Hepatocyte (in vitro differentiated cells): ENCODE results near the gene KARS1. TPM values are rescaled to one million over a fixed set of nuclear protein-coding genes. Genes with fewer than 3 reads are reported as not detected.

Experiments
- DNase-seq: peaks from one replicate; pipeline ENCODE4 v3.0.0-alpha.2; 2016; ENCODE audit warnings: low spot score
- H2AFZ ChIP-seq: fragments of 200-600 bp; sonication (generic); 2 replicates; pipeline ENCODE4 v1.6.0; 2016; ENCODE audit warnings: antibody characterized with exemption, mild to moderate bottlenecking
- H3K27ac ChIP-seq: fragments of 200-600 bp; sonication (generic); 2 replicates; pipeline ENCODE4 v1.5.1; 2016; ENCODE audit warnings: mild to moderate bottlenecking
- H3K27me3 ChIP-seq: fragments of 200-600 bp; sonication (generic); 2 replicates; pipeline ENCODE4 v1.6.1; 2016
- H3K36me3 ChIP-seq: fragments of 200-600 bp; sonication (generic); replicated peaks from 2 replicates; pipeline ENCODE4 v1.5.1; 2016; ENCODE audit warnings: low read depth; ENCODE audit not compliant: insufficient read depth
- H3K4me1 ChIP-seq: fragments of 200-600 bp; sonication (generic); 2 replicates; pipeline ENCODE4 v1.5.1; 2016; ENCODE audit warnings: mild to moderate bottlenecking, moderate library complexity; ENCODE audit not compliant: insufficient read depth
- H3K4me2 ChIP-seq: fragments of 200-600 bp; sonication (generic); 2 replicates; pipeline ENCODE4 v1.6.0; 2016
- H3K4me3 ChIP-seq: fragments of 200-600 bp; sonication (generic); 2 replicates; pipeline ENCODE4 v1.5.1; 2016; ENCODE audit warnings: mild to moderate bottlenecking
- H3K79me2 ChIP-seq: fragments of 200-600 bp; sonication (generic); 2 replicates; pipeline ENCODE4 v1.6.0; 2017; ENCODE audit warnings: mild to moderate bottlenecking
- H3K9me2 ChIP-seq: fragments of 200-600 bp; sonication (generic); replicated peaks from 2 replicates; pipeline ENCODE4 v1.6.0; 2017; ENCODE audit warnings: mild to moderate bottlenecking; ENCODE audit not compliant: insufficient read depth
- H3K9me3 ChIP-seq: fragments of 200-600 bp; sonication (generic); 2 replicates; pipeline ENCODE4 v1.5.1; 2016; ENCODE audit warnings: low read depth, mild to moderate bottlenecking
- H4K20me1 ChIP-seq: fragments of 200-600 bp; sonication (generic); 2 replicates; pipeline ENCODE4 v1.6.0; 2016; ENCODE audit warnings: mild to moderate bottlenecking; ENCODE audit not compliant: insufficient read depth, poor library complexity, severe bottlenecking
- CTCF ChIP-seq: fragments of 200-600 bp; sonication (generic); IDR thresholded peaks from 2 replicates; pipeline ENCODE4 v1.5.1; 2016; ENCODE audit warnings: antibody characterized with exemption, mild to moderate bottlenecking; ENCODE audit not compliant: poor library complexity
- EZH2 ChIP-seq: fragments of 200-600 bp; sonication (generic); IDR thresholded peaks from 2 replicates; pipeline ENCODE4 v1.6.1; 2016; ENCODE audit warnings: antibody characterized with exemption, mild to moderate bottlenecking, borderline replicate concordance
- EZH2phosphoT487 ChIP-seq: fragments of 200-600 bp; sonication (generic); IDR thresholded peaks from one replicate; pipeline ENCODE4 v1.6.1; 2018; ENCODE audit warnings: antibody characterized with exemption, mild to moderate bottlenecking, low read depth, moderate library complexity; ENCODE audit not compliant: unreplicated experiment, severe bottlenecking
- WGBS: methylation state at CpG from one replicate; pipeline ENCODE4 v1.1.6; 2016; ENCODE audit warnings: low lambda C conversion rate; ENCODE audit errors: missing lambda C conversion rate; 5-methylcytosine and 5-hydroxymethylcytosine counted together
- polyA plus RNA-seq: library from polyadenylated mRNA; unstranded; fragments of >200 nt; fragmentation: Nextera tagmentation; extraction: Ambion mirVana; gene quantifications from 2 replicates; pipeline ENCODE4 v1.2.1, GENCODE V29; 2016
- total RNA-seq: library from RNA; depleted of rRNA; stranded (reverse); fragments of >200 nt; gene quantifications from 2 replicates; pipeline ENCODE4 v1.2.3, GENCODE V29; 2014

Gene KARS1
- total and polyA plus RNA-seq, 2 experiments from 2014 or later: 112 to 120 TPM

GRCh38 chr16:75618780-75619179 lies 28.7 kb downstream of the KARS1 start:
- Histone ChIP-seq H3K36me3 (no peaks in the 10 kb centered on the region), H3K9me2 (no peaks in the 10 kb centered on the region), H3K4me3 (no peak overlapping the region), H3K27me3 (no peaks in the 10 kb centered on the region), H3K27ac (no peak overlapping the region), H2AFZ (no peak overlapping the region), H4K20me1 (no peaks in the 10 kb centered on the region), H3K9me3 (no peaks in the 10 kb centered on the region), H3K79me2 (peaks cover 15% of the 10 kb centered on the region), H3K4me2 (no peak overlapping the region), H3K4me1 (peaks cover 11% of the 10 kb centered on the region)
- 98% methylated on average over 2 of the region's 2 CpGs for WGBS
- DNase-seq: no peak
- TF ChIP-seq EZH2phosphoT487 (no peak), CTCF (no peak), EZH2 (no peak)

GRCh38 chr16:75617121-75617520 lies 30.3 kb downstream of the KARS1 start:
- no peak overlapping the region for H3K27ac ChIP-seq
- no peaks in the 10 kb centered on the region for H3K9me2 ChIP-seq
- no peak overlapping the region for H3K4me2 ChIP-seq
- no peak for DNase-seq
- H3K4me3 ChIP-seq: no peak overlapping the region
- peaks cover 14% of the 10 kb centered on the region for H3K79me2 ChIP-seq
- H2AFZ ChIP-seq: no peak overlapping the region
- H3K27me3 ChIP-seq: no peaks in the 10 kb centered on the region
- 95% methylated on average over 3 of the region's 3 CpGs for WGBS
- no peaks in the 10 kb centered on the region for H3K9me3 ChIP-seq
- H3K36me3 ChIP-seq: no peaks in the 10 kb centered on the region
- H4K20me1 ChIP-seq: no peaks in the 10 kb centered on the region
- peaks cover 9% of the 10 kb centered on the region for H3K4me1 ChIP-seq
- TF ChIP-seq EZH2 (no peak), CTCF (no peak), EZH2phosphoT487 (no peak)

GRCh38 chr16:75616521-75617010 lies 30.9 kb downstream of the KARS1 start:
- WGBS: 95% methylated on average over 4 of the region's 4 CpGs
- H3K4me1 ChIP-seq: peaks cover 3% of the 10 kb centered on the region
- H3K27ac ChIP-seq: no peak overlapping the region
- TF ChIP-seq EZH2phosphoT487 (no peak), CTCF (no peak), EZH2 (no peak)
- peaks cover 9% of the 10 kb centered on the region for H3K79me2 ChIP-seq
- no peak overlapping the region for H2AFZ ChIP-seq
- H3K4me3 ChIP-seq: no peak overlapping the region
- no peaks in the 10 kb centered on the region for H4K20me1 ChIP-seq
- no peak for DNase-seq
- no peaks in the 10 kb centered on the region for H3K9me3 ChIP-seq
- H3K4me2 ChIP-seq: no peak overlapping the region
- no peaks in the 10 kb centered on the region for H3K9me2 ChIP-seq
- H3K27me3 ChIP-seq: no peaks in the 10 kb centered on the region
- H3K36me3 ChIP-seq: no peaks in the 10 kb centered on the region

DNA sequence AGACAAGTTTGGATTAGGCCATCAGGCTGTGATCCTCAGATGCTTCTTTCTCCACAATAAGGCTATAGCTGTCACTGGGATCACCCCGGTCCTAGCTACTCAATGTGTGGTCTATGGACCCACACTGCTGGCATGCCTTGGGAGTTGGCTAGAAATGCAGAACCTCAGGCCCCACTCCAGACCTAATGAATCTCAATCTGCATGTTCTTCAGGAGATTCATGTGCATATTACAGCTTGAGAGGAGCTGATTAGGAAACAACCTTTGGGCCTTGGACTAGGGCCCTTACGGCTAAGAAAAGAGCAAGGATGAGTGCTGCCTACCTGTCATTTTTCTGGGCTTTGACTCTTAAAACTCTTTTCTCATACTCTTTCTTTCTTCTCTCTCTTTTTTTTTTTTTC lies 31.8 kb downstream of the KARS1 start:
- WGBS: 95% methylated on average over 2 of the region's 2 CpGs
- no peak overlapping the region for H2AFZ ChIP-seq
- H3K9me3 ChIP-seq: no peaks in the 10 kb centered on the region
- H4K20me1 ChIP-seq: no peaks in the 10 kb centered on the region
- no peak for DNase-seq
- H3K4me2 ChIP-seq: no peak overlapping the region
- no peaks in the 10 kb centered on the region for H3K9me2 ChIP-seq
- H3K27me3 ChIP-seq: no peaks in the 10 kb centered on the region
- H3K4me3 ChIP-seq: no peak overlapping the region
- no peak overlapping the region for H3K27ac ChIP-seq
- H3K36me3 ChIP-seq: no peaks in the 10 kb centered on the region
- no peaks in the 10 kb centered on the region for H3K4me1 ChIP-seq
- TF ChIP-seq EZH2phosphoT487: no peak
- no peak for TF ChIP-seq CTCF
- peaks cover 2% of the 10 kb centered on the region for H3K79me2 ChIP-seq
